HepG2 (cell line): Measurements from ENCODE around the gene MCM8. TPM values are rescaled to one million over a fixed set of nuclear protein-coding genes. Genes with fewer than 3 reads are reported as not detected.

Source experiments
- ATAC-seq: fragments of 200-7000 bp; cut with Tn5 transposase; 3 replicates; pipeline ENCODE4 v1.9.1; 2020; ENCODE audit warnings: mild to moderate bottlenecking, moderate library complexity
- BruUV-seq: library from RNA; stranded (reverse); fragments of 400-500 nt; replicated peaks from 2 replicates; lab custom pipeline; 2021; lab: Mats Ljungman, UMichigan
- CTCF ChIA-PET: fragments of 300-600 bp; formaldehyde crosslinking; extraction: SDS; loops from one replicate; lab custom pipeline; 2021; ENCODE audit warnings: low total read pairs, inconsistent platforms, low intra/inter-chr PET ratio; lab: Yijun Ruan, JAX
- POLR2A ChIA-PET: fragments of 350-600 bp; sonication (Branson Sonifier 250); formaldehyde crosslinking; loops from one replicate; lab custom pipeline; 2020; ENCODE audit warnings: antibody characterized with exemption, inconsistent platforms; lab: Yijun Ruan, JAX
- DNase-seq: peaks from one replicate; pipeline ENCODE4 v3.0.0-alpha.2; 2015; ENCODE audit warnings: low spot score
- FAIRE-seq: peaks from 3 replicates; lab custom pipeline; 2011; peaks lifted over from hg19 to GRCh38; lab: Jason Lieb, UNC
- H2AFZ ChIP-seq: one replicate; pipeline ENCODE4 v1.6.1; 2011; ENCODE audit warnings: low read length, inconsistent platforms
- H3K27ac ChIP-seq: fragments of 300-600 bp; 3 replicates; pipeline ENCODE4 v1.8.0; 2011; ENCODE audit warnings: mixed run types, mild to moderate bottlenecking, mixed read lengths, low read length, inconsistent platforms; ENCODE audit not compliant: insufficient read depth; ENCODE audit errors: extremely low read length
- H3K27me3 ChIP-seq, 2 experiments: fragments of 200-600 bp in 1 of 2; 2 replicates in 1 of 2; 3 replicates in 1 of 2; pipeline versions ENCODE4 v1.6.0 to v1.8.0; 2011; ENCODE audit warnings: low read length in 2 of 2, mild to moderate bottlenecking in 2 of 2, moderate library complexity in 2 of 2, inconsistent platforms in 1 of 2; ENCODE audit not compliant: insufficient read depth in 2 of 2, control insufficient read depth in 1 of 2
- H3K36me3 ChIP-seq, 2 experiments: fragments of 200-600 bp in 1 of 2; replicated peaks in 1 of 2; 2 replicates in 1 of 2; 3 replicates in 1 of 2; pipeline versions ENCODE4 v1.5.1 to v1.8.0; 2011; ENCODE audit warnings: low read length in 2 of 2, inconsistent platforms in 1 of 2; ENCODE audit not compliant: insufficient read depth in 2 of 2, control insufficient read depth in 1 of 2
- H3K4me1 ChIP-seq: 2 replicates; pipeline ENCODE4 v1.5.1; 2012; ENCODE audit warnings: low read length, inconsistent platforms; ENCODE audit not compliant: insufficient read depth
- H3K4me2 ChIP-seq: 2 replicates; pipeline ENCODE4 v1.6.0; 2011; ENCODE audit warnings: low read depth, low read length, inconsistent platforms
- H3K4me3 ChIP-seq, 3 experiments: fragments of 200-600 bp in 1 of 3; sonication (generic), shearing (Covaris generic) in 1 of 3; replicated peaks in 1 of 3; 2 replicates each; pipeline ENCODE4 v1.5.1; 2011 to 2016; ENCODE audit warnings: low read length in 3 of 3, inconsistent platforms in 2 of 3, low read depth in 2 of 3, mild to moderate bottlenecking in 2 of 3, control low read depth in 1 of 3, mixed read lengths in 1 of 3; ENCODE audit not compliant: insufficient read depth in 1 of 3
- H3K79me2 ChIP-seq: one replicate; pipeline ENCODE4 v1.6.1; 2011; ENCODE audit warnings: low read length, inconsistent platforms; ENCODE audit not compliant: insufficient read depth
- H3K9ac ChIP-seq: 2 replicates; pipeline ENCODE4 v1.6.0; 2011; ENCODE audit warnings: mild to moderate bottlenecking, low read depth, low read length, inconsistent platforms; ENCODE audit not compliant: insufficient read depth
- H3K9me3 ChIP-seq: 2 replicates; pipeline ENCODE4 v1.5.1; 2012; ENCODE audit warnings: mild to moderate bottlenecking, low read length
- H4K20me1 ChIP-seq: 2 replicates; pipeline ENCODE4 v1.6.0; 2011; ENCODE audit warnings: inconsistent platforms, mild to moderate bottlenecking, low read length, moderate library complexity; ENCODE audit not compliant: insufficient read depth
- BCL6 ChIP-seq: IDR thresholded peaks from 2 replicates; pipeline ENCODE4 v1.6.1; 2016; ENCODE audit warnings: missing genetic modification reagents, missing compliant biosample characterization
- GATAD2A ChIP-seq: IDR thresholded peaks from 2 replicates; pipeline ENCODE4 v1.6.1; 2016
- GZF1 ChIP-seq: sonication (generic); formaldehyde crosslinking; IDR thresholded peaks from 2 replicates; pipeline ENCODE4 v1.5.1; 2020; ENCODE audit warnings: mild to moderate bottlenecking, missing genetic modification reagents
- HMGA1 ChIP-seq: sonication (generic); formaldehyde crosslinking; conservative IDR thresholded peaks from 2 replicates; pipeline ENCODE4 v1.4.0; 2020; ENCODE audit warnings: missing genetic modification reagents
- HNRNPK ChIP-seq: fragments of 200-400 bp; formaldehyde crosslinking; IDR thresholded peaks from 2 replicates; pipeline ENCODE4 v1.6.1; 2018; ENCODE audit warnings: low read length, low read depth, moderate library complexity, mild to moderate bottlenecking; ENCODE audit not compliant: poor library complexity, severe bottlenecking
- KAT8 ChIP-seq: IDR thresholded peaks from 2 replicates; pipeline ENCODE4 v1.6.1; 2016; ENCODE audit warnings: missing genetic modification reagents, missing compliant biosample characterization
- MYNN ChIP-seq: sonication (generic); formaldehyde crosslinking; IDR thresholded peaks from 2 replicates; pipeline ENCODE4 v1.4.0; 2020; ENCODE audit warnings: mild to moderate bottlenecking, low read depth, missing genetic modification reagents
- PCBP1 ChIP-seq: fragments of 200-400 bp; formaldehyde crosslinking; IDR thresholded peaks from 2 replicates; pipeline ENCODE4 v1.6.1; 2017; ENCODE audit warnings: mild to moderate bottlenecking, low read depth, low read length, borderline replicate concordance
- PCBP2 ChIP-seq: fragments of 200-400 bp; formaldehyde crosslinking; optimal IDR thresholded peaks from 2 replicates; pipeline ENCODE3; 2018; ENCODE audit warnings: low read length, low read depth; ENCODE audit not compliant: poor library complexity, severe bottlenecking
- SRY ChIP-seq: sonication (generic); formaldehyde crosslinking; IDR thresholded peaks from 2 replicates; pipeline ENCODE4 v1.8.0; 2022; ENCODE audit warnings: mild to moderate bottlenecking, missing genetic modification reagents
- SSRP1 ChIP-seq: IDR thresholded peaks from 2 replicates; pipeline ENCODE4 v1.6.1; 2016; ENCODE audit warnings: control low read depth
- ZFYVE20 ChIP-seq: sonication (generic); formaldehyde crosslinking; IDR thresholded peaks from 2 replicates; pipeline ENCODE4 v1.8.0; 2023; ENCODE audit warnings: low read depth, mild to moderate bottlenecking, moderate library complexity, missing genetic modification reagents, borderline replicate concordance
- ZNF225 ChIP-seq: sonication (generic); formaldehyde crosslinking; IDR thresholded peaks from 2 replicates; pipeline ENCODE4 v1.4.0; 2020; ENCODE audit warnings: mild to moderate bottlenecking, missing genetic modification reagents
- ZNF44 ChIP-seq: sonication (generic); formaldehyde crosslinking; IDR thresholded peaks from 2 replicates; pipeline ENCODE4 v1.5.1; 2020; ENCODE audit warnings: mild to moderate bottlenecking, missing genetic modification reagents
- WGBS: methylation state at CpG from one replicate; pipeline ENCODE4 v1.1.6; 2017; ENCODE audit warnings: low lambda C conversion rate; 5-methylcytosine and 5-hydroxymethylcytosine counted together
- in situ Hi-C: cut with HindIII; loops from 2 replicates; pipeline ENCODE4 v1.10.0; 2017; ENCODE audit warnings: low pct_unique_long_range_greater_than_20kb; ENCODE audit not compliant: extremely low pct_ligation_motif_present
- intact Hi-C: fragments of 100-400 bp; cut with micrococcal nuclease; formaldehyde crosslinking; loops from one replicate; pipeline ENCODE4 v1.10.0; 2022; ENCODE audit not compliant: unreplicated experiment
- polyA plus RNA-seq, 8 experiments: library from polyadenylated mRNA; depleted of rRNA in 3 of 8; stranded (reverse) in 7 of 8; unstranded in 1 of 8; fragments of >200 nt; fragmentation: Illumina TruSeq in 4 of 8; extraction: Trizol in 4 of 8; gene quantifications; 2 replicates each; pipeline versions ENCODE4 v1.2.1 to v1.2.3, GENCODE V29; 2011 to 2016; ENCODE audit warnings: low read depth in 4 of 8, missing spikeins in 1 of 8, mixed read lengths in 1 of 8; ENCODE audit not compliant: insufficient read depth in 1 of 8
- total RNA-seq, 5 experiments: library from RNA; depleted of rRNA; stranded (reverse); fragments of >200 nt; fragmentation: Illumina TruSeq; extraction: Trizol; gene quantifications; 2 replicates each; pipeline ENCODE4 v1.2.3, GENCODE V29; 2016; ENCODE audit warnings: low read depth in 1 of 5
- TF ChIP-seq, protein P1 (sequence below): sonication (generic); formaldehyde crosslinking; IDR thresholded peaks from 2 replicates; pipeline ENCODE4 v1.5.0; 2020; ENCODE audit warnings: mild to moderate bottlenecking, missing genetic modification reagents
- TF ChIP-seq, protein P2 (sequence below): sonication (generic); formaldehyde crosslinking; IDR thresholded peaks from 2 replicates; pipeline ENCODE4 v1.5.1; 2020; ENCODE audit warnings: missing genetic modification reagents, mild to moderate bottlenecking, borderline replicate concordance
- TF ChIP-seq, protein P3 (sequence below): sonication (generic); formaldehyde crosslinking; IDR thresholded peaks from 2 replicates; pipeline ENCODE4 v1.5.0; 2020; ENCODE audit warnings: missing genetic modification reagents
- TF ChIP-seq, protein P4 (sequence below): sonication (generic); formaldehyde crosslinking; IDR thresholded peaks from 2 replicates; pipeline ENCODE4 v1.9.0; 2022; ENCODE audit warnings: missing genetic modification reagents, mild to moderate bottlenecking, borderline replicate concordance

MCM8 gene
- total and polyA plus RNA-seq, 2 of the 13 experiments (the other 11 are each of a cell fraction or from before 2014, with no cell fraction given): 11.5 to 59.3 TPM

DNA sequence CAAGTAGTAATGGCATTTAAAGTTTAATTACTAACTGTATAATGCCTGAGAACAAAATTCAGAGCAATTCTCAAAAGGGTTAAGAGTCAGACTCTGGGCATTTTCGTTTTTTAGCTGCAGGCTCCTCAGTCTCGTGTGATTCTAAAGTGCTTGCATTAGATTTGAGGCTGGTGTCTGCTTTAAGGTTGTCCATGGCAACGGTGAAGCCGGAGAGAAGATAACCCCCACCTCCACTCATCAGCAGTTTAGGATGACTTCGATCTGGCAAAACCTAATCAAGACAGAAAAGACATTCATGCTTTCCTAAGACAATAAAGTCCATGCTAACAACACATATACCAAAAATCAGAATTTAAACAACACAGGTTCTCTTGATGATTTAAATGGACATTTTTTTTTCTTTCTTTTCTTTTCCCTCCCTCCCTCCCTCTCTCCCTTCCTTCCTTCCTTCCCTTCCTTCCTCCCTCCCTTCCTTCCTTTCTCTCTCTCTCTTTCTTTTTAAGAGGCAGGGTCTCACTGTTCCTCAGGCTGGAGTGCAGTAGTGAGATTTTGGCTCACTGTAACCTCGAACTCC is 11.9 kb upstream of the MCM8 start:
- WGBS: 84% methylated on average over 6 of the region's 6 CpGs
- Histone ChIP-seq H3K4me2 (no peak overlapping the region), H2AFZ (no peak overlapping the region), H3K27me3 (no peaks in the 10 kb centered on the region), H3K9me3 (no peaks in the 10 kb centered on the region), H4K20me1 (no peaks in the 10 kb centered on the region), H3K79me2 (no peaks in the 10 kb centered on the region), H3K4me3 (no peak overlapping the region), H3K36me3 (peaks cover 26 to 42% of the 10 kb centered on the region in 2 experiments), H3K9ac (no peak overlapping the region), H3K27ac (no peak overlapping the region), H3K4me1 (no peaks in the 10 kb centered on the region; the same call in 1 of the 2 replicates)
- ATAC-seq: no peak
- CTCF ChIA-PET: no interaction called here
- intact Hi-C loops: no loop called here
- no peak for DNase-seq
- in situ Hi-C loops: no loop called here
- POLR2A ChIA-PET: no interaction called here
- FAIRE-seq: no peak
- BruUV-seq: no TSS peak
- TF ChIP-seq ZFYVE20 (CRISPR knock-in tag): no peak
- no peak for TF ChIP-seq HMGA1 (CRISPR knock-in tag)
- no peak for TF ChIP-seq SSRP1 (CRISPR knock-in tag)
- TF ChIP-seq, protein P1, sequence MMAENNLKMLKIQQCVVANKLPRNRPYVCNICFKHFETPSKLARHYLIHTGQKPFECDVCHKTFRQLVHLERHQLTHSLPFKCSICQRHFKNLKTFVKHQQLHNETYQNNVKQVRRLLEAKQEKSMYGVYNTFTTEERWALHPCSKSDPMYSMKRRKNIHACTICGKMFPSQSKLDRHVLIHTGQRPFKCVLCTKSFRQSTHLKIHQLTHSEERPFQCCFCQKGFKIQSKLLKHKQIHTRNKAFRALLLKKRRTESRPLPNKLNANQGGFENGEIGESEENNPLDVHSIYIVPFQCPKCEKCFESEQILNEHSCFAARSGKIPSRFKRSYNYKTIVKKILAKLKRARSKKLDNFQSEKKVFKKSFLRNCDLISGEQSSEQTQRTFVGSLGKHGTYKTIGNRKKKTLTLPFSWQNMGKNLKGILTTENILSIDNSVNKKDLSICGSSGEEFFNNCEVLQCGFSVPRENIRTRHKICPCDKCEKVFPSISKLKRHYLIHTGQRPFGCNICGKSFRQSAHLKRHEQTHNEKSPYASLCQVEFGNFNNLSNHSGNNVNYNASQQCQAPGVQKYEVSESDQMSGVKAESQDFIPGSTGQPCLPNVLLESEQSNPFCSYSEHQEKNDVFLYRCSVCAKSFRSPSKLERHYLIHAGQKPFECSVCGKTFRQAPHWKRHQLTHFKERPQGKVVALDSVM (CRISPR knock-in tag): no peak
- TF ChIP-seq PCBP1: 0 out of 2 replicates have a peak, but pooled peaks have one; percentile 65
- TF ChIP-seq BCL6 (CRISPR knock-in tag): no peak
- TF ChIP-seq ZNF44: no peak
- TF ChIP-seq, protein P2, sequence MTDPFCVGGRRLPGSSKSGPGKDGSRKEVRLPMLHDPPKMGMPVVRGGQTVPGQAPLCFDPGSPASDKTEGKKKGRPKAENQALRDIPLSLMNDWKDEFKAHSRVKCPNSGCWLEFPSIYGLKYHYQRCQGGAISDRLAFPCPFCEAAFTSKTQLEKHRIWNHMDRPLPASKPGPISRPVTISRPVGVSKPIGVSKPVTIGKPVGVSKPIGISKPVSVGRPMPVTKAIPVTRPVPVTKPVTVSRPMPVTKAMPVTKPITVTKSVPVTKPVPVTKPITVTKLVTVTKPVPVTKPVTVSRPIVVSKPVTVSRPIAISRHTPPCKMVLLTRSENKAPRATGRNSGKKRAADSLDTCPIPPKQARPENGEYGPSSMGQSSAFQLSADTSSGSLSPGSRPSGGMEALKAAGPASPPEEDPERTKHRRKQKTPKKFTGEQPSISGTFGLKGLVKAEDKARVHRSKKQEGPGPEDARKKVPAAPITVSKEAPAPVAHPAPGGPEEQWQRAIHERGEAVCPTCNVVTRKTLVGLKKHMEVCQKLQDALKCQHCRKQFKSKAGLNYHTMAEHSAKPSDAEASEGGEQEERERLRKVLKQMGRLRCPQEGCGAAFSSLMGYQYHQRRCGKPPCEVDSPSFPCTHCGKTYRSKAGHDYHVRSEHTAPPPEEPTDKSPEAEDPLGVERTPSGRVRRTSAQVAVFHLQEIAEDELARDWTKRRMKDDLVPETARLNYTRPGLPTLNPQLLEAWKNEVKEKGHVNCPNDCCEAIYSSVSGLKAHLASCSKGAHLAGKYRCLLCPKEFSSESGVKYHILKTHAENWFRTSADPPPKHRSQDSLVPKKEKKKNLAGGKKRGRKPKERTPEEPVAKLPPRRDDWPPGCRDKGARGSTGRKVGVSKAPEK (CRISPR knock-in tag): no peak
- peak; percentile 89 for TF ChIP-seq HNRNPK
- TF ChIP-seq KAT8: no peak
- TF ChIP-seq, protein P3, sequence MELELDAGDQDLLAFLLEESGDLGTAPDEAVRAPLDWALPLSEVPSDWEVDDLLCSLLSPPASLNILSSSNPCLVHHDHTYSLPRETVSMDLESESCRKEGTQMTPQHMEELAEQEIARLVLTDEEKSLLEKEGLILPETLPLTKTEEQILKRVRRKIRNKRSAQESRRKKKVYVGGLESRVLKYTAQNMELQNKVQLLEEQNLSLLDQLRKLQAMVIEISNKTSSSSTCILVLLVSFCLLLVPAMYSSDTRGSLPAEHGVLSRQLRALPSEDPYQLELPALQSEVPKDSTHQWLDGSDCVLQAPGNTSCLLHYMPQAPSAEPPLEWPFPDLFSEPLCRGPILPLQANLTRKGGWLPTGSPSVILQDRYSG (CRISPR knock-in tag): no peak
- no peak for TF ChIP-seq SRY (CRISPR knock-in tag)
- TF ChIP-seq MYNN: no peak
- no peak for TF ChIP-seq GZF1 (CRISPR knock-in tag)
- TF ChIP-seq PCBP2: peak; percentile 16
- TF ChIP-seq, protein P4, sequence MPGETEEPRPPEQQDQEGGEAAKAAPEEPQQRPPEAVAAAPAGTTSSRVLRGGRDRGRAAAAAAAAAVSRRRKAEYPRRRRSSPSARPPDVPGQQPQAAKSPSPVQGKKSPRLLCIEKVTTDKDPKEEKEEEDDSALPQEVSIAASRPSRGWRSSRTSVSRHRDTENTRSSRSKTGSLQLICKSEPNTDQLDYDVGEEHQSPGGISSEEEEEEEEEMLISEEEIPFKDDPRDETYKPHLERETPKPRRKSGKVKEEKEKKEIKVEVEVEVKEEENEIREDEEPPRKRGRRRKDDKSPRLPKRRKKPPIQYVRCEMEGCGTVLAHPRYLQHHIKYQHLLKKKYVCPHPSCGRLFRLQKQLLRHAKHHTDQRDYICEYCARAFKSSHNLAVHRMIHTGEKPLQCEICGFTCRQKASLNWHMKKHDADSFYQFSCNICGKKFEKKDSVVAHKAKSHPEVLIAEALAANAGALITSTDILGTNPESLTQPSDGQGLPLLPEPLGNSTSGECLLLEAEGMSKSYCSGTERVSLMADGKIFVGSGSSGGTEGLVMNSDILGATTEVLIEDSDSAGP: no peak
- TF ChIP-seq GATAD2A: no peak
- TF ChIP-seq ZNF225 (CRISPR knock-in tag): no peak
